Measurements from ENCODE around the gene SORCS3.

- TF ChIP-seq, protein P1, sequence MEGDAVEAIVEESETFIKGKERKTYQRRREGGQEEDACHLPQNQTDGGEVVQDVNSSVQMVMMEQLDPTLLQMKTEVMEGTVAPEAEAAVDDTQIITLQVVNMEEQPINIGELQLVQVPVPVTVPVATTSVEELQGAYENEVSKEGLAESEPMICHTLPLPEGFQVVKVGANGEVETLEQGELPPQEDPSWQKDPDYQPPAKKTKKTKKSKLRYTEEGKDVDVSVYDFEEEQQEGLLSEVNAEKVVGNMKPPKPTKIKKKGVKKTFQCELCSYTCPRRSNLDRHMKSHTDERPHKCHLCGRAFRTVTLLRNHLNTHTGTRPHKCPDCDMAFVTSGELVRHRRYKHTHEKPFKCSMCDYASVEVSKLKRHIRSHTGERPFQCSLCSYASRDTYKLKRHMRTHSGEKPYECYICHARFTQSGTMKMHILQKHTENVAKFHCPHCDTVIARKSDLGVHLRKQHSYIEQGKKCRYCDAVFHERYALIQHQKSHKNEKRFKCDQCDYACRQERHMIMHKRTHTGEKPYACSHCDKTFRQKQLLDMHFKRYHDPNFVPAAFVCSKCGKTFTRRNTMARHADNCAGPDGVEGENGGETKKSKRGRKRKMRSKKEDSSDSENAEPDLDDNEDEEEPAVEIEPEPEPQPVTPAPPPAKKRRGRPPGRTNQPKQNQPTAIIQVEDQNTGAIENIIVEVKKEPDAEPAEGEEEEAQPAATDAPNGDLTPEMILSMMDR (IDR thresholded peaks at IDR 0.05): no peak
- TF ChIP-seq POLR2AphosphoS5 (IDR thresholded peaks at IDR 0.05) (no peak), POLR2A (IDR thresholded peaks at IDR 0.05) (no peak)
Measured at GRCh38 chr10:104811166-104811565, 170.1 kb downstream of the SORCS3 start.
